Uterus (tissue), 4 donors: ENCODE results near the gene GATD1. TPM values are rescaled to one million over a fixed set of nuclear protein-coding genes. Genes with fewer than 3 reads are reported as not detected.

Source experiments
- DNase-seq, 2 donors: peaks; one replicate each; pipeline ENCODE4 v3.0.0-alpha.2; 2019 to 2020
- H3K27ac ChIP-seq, 2 donors: fragments of 200-600 bp; sonication (generic); 1 replicate in 1 of 2; 2 replicates in 1 of 2; pipeline ENCODE4 v1.5.1; 2016 to 2018
- H3K27me3 ChIP-seq, 2 donors: fragments of 200-600 bp; sonication (generic); one replicate each; pipeline ENCODE4 v1.5.1; 2018 to 2019; ENCODE audit warnings: control low read depth in 1 of 2
- H3K36me3 ChIP-seq, 2 donors: fragments of 200-600 bp; sonication (generic); one replicate each; pipeline ENCODE4 v1.5.1; 2019; ENCODE audit warnings: control low read depth in 1 of 2
- H3K4me1 ChIP-seq, 2 donors: fragments of 200-600 bp; sonication (generic); one replicate each; pipeline ENCODE4 v1.5.1; 2018 to 2019; ENCODE audit warnings: control low read depth in 1 of 2
- H3K4me3 ChIP-seq, 2 donors: fragments of 200-600 bp; sonication (generic); 1 replicate in 1 of 2; 2 replicates in 1 of 2; pipeline ENCODE4 v1.5.1; 2018 to 2019; ENCODE audit warnings: mild to moderate bottlenecking in 1 of 2
- H3K9me3 ChIP-seq, 2 donors: fragments of 200-600 bp; sonication (generic); one replicate each; pipeline ENCODE4 v1.5.1; 2019; ENCODE audit warnings: control low read depth in 1 of 2
- CTCF ChIP-seq, 4 experiments: fragments of 200-600 bp in 2 of 4; fragments of 450-650 bp in 2 of 4; sonication (generic) in 2 of 4; IDR thresholded peaks; one replicate each; pipeline ENCODE4 v1.5.1; 2016 to 2019; ENCODE audit warnings: antibody characterized with exemption in 4 of 4, mild to moderate bottlenecking in 2 of 4, moderate library complexity in 1 of 4
- POLR2A ChIP-seq, 2 donors: fragments of 450-650 bp; IDR thresholded peaks; one replicate each; pipeline ENCODE4 v1.6.1; 2016; ENCODE audit warnings: antibody characterized with exemption in 2 of 2, mild to moderate bottlenecking in 1 of 2, moderate library complexity in 1 of 2
- intact Hi-C: fragments of 100-400 bp; cut with DNase I; formaldehyde crosslinking; loops from one replicate; pipeline ENCODE4 v1.15.1; 2023; ENCODE audit warnings: low total_unique reads
- total RNA-seq, 4 donors: library from RNA; depleted of rRNA in 3 of 4; stranded (reverse); fragments of >200 nt in 3 of 4; gene quantifications; one replicate each; pipeline versions ENCODE4 v1.1.0 to v1.2.4, GENCODE V29; 2014 to 2023
- donor health status: DM: yes; HTN: yes; CAD: no.

The GATD1 gene
- total RNA-seq, 4 donors from 2014 or later: 11.8 to 81.1 (median 29.3) TPM

- Histone ChIP-seq H3K4me3 (no peak overlapping the region), H3K4me1 (peaks cover 0 to 10% of the 10 kb centered on the region in 2 donors), H3K27ac (no peak overlapping the region), H3K27me3 (no peaks in the 10 kb centered on the region), H3K36me3 (no peaks in the 10 kb centered on the region), H3K9me3 (no peaks in the 10 kb centered on the region)
- intact Hi-C loops: no loop called here
- TF ChIP-seq POLR2A (IDR thresholded peaks at IDR 0.05): no peak
- TF ChIP-seq CTCF (IDR thresholded peaks at IDR 0.05): no peak
- no peak for DNase-seq
Measured at GRCh38 chr11:729492-730074, 47.7 kb downstream of the GATD1 start.

GRCh38 chr11:728901-729491 lies 48.3 kb downstream of the GATD1 start:
- H3K27me3 ChIP-seq: no peaks in the 10 kb centered on the region
- H3K27ac ChIP-seq: no peak overlapping the region
- no peaks in the 10 kb centered on the region for H3K9me3 ChIP-seq
- H3K36me3 ChIP-seq: no peaks in the 10 kb centered on the region
- TF ChIP-seq POLR2A (IDR thresholded peaks at IDR 0.05) (no peak), CTCF (IDR thresholded peaks at IDR 0.05) (no peak)
- no peak for DNase-seq
- intact Hi-C loops: no loop called here
- H3K4me1 ChIP-seq: peaks cover 0 to 10% of the 10 kb centered on the region in 2 donors
- no peak overlapping the region for H3K4me3 ChIP-seq

- Histone ChIP-seq H3K36me3 (no peaks in the 10 kb centered on the region), H3K9me3 (no peaks in the 10 kb centered on the region), H3K27me3 (no peaks in the 10 kb centered on the region), H3K27ac (peak overlapping the region; percentile 63 to 72), H3K4me3 (no peak overlapping the region), H3K4me1 (peaks cover 0 to 10% of the 10 kb centered on the region in 2 donors)
- TF ChIP-seq POLR2A (IDR thresholded peaks at IDR 0.05) (peak in 1 of 2 donors; percentile 29), CTCF (IDR thresholded peaks at IDR 0.05) (peak; percentile 95 to 99 (median 98))
- peak; percentile 88 to 91 for DNase-seq
- intact Hi-C loops: no loop called here
Measured at GRCh38 chr11:727859-728748, 49.2 kb downstream of the GATD1 start.

GRCh38 chr11:727281-727701 lies 50.0 kb downstream of the GATD1 start:
- DNase-seq: no peak
- intact Hi-C loops: no loop called here

More at GRCh38 chr11:727281-727701, 50.0 kb downstream of the GATD1 start:
- Histone ChIP-seq H3K4me3 (no peak overlapping the region), H3K27ac (peak overlapping the region; percentile 63 to 72), H3K27me3 (no peaks in the 10 kb centered on the region), H3K36me3 (no peaks in the 10 kb centered on the region), H3K4me1 (peaks cover 0 to 10% of the 10 kb centered on the region in 2 donors), H3K9me3 (no peaks in the 10 kb centered on the region)
- TF ChIP-seq POLR2A (IDR thresholded peaks at IDR 0.05) (no peak), CTCF (IDR thresholded peaks at IDR 0.05) (no peak)
